Naive thymus-derived CD8-positive, alpha-beta T cell (primary cell): ENCODE data around the gene NINJ2. TPM values are rescaled to one million over a fixed set of nuclear protein-coding genes. Genes with fewer than 3 reads are reported as not detected.

Source experiments
- ATAC-seq, 2 donors: fragments of 150-1000 bp; cut with Tn5 transposase in 1 of 2; sonication (Bioruptor Pico), chemical (Tn5 transposase) in 1 of 2; 1 replicate in 1 of 2; 2 replicates in 1 of 2; pipeline ENCODE4 v1.10.0; 2021; ENCODE audit warnings: mild to moderate bottlenecking in 2 of 2, moderate library complexity in 2 of 2
- POLR2A ChIA-PET: fragments of 350-600 bp; sonication (Branson Sonifier 250); formaldehyde crosslinking; loops from one replicate; lab custom pipeline; 2021; ENCODE audit warnings: antibody characterized with exemption; lab: Charles Lee
- DNase-seq, 10 donors: peaks; one replicate each; pipeline versions ENCODE4 v3.0.0 to v3.0.0-alpha.2; 2020 to 2022
- H3K27ac Mint-ChIP-seq, 10 donors: one replicate each; pipeline ENCODE4 v1.8.0; 2020 to 2022; ENCODE audit warnings: mild to moderate bottlenecking in 10 of 10, mixed read lengths in 10 of 10, moderate library complexity in 4 of 10, inconsistent platforms in 1 of 10
- H3K27me3 Mint-ChIP-seq, 5 donors: one replicate each; pipeline ENCODE4 v1.8.0; 2021 to 2022; ENCODE audit warnings: mixed read lengths in 5 of 5
- H3K36me3 Mint-ChIP-seq, 3 donors: one replicate each; pipeline ENCODE4 v1.8.0; 2020 to 2022; ENCODE audit warnings: mixed read lengths in 3 of 3, mild to moderate bottlenecking in 2 of 3, inconsistent platforms in 1 of 3
- H3K4me1 Mint-ChIP-seq, 4 donors: one replicate each; pipeline ENCODE4 v1.8.0; 2021 to 2022; ENCODE audit warnings: mixed read lengths in 4 of 4
- H3K4me3 Mint-ChIP-seq, 10 donors: one replicate each; pipeline ENCODE4 v1.8.0; 2020 to 2022; ENCODE audit warnings: mild to moderate bottlenecking in 10 of 10, mixed read lengths in 10 of 10, moderate library complexity in 6 of 10, inconsistent platforms in 1 of 10
- H3K9me3 Mint-ChIP-seq, 9 donors: one replicate each; pipeline ENCODE4 v1.8.0; 2020 to 2022; ENCODE audit warnings: mixed read lengths in 9 of 9, mild to moderate bottlenecking in 3 of 9, inconsistent platforms in 1 of 9, moderate library complexity in 1 of 9
- polyA plus RNA-seq, 3 donors: library from polyadenylated mRNA; unstranded; fragments of 300-500 nt; fragmentation: Illumina TruSeq; gene quantifications; one replicate each; pipeline ENCODE4 v1.2.3, GENCODE V29; 2021
- total RNA-seq, 8 experiments: library from RNA in 2 of 8; stranded (reverse) in 2 of 8; gene quantifications; one replicate each; pipeline ENCODE4 v1.2.3 and lab custom pipeline; 2021 to 2026

The NINJ2 gene
- total and polyA plus RNA-seq, 5 experiments from 2014 or later = 0.85 to 5.1 (median 3.9) TPM

DNA sequence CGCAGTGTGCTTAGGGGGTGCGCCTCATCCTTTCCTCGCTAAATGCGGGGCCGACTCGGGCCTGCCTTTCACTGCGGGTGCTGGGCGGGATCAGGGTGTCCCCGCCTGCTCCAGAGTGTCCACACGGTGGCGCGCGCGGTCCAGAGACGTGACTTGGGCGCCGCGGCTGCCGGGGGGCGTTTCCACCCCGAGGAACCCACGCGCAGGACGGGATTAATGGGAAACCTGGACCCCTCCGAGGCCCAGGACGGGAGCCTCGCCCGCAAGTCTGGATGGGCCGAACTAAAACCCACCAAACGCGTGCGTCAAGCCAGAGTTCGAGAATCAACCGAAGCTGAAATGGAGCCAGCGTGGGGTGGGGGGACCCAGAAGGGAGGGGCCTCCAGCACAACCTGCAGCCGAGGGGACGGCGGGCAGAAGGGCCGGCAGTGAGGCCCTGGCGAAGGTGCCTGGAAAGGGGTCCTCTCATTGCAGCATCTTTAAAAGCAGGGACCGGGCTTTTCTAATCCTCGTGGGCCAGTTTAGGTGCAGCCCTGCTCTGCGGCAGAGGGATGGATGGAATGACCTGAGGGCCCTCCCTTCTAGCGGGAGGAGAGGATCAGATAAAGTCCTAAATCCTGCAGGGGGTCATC, 93.3 kb downstream of the NINJ2 start:
- peak; percentile 79 to 91 (median 86) for DNase-seq
- H3K9me3 Mint-ChIP-seq = no peaks in the 10 kb centered on the region
- peak overlapping the region; percentile 67 to 89 (median 84) for H3K4me3 Mint-ChIP-seq
- POLR2A ChIA-PET = interaction anchor here (0.9 to 1.6 kb wide), 4 partner anchors 10 to 182 kb away, joined by 3 to 4 read pairs (median 3); partner anchors contain the start of genes KDM5A and WNK1
- peaks cover 27 to 56% (median 48%) of the 10 kb centered on the region in 4 donors for H3K4me1 Mint-ChIP-seq
- ATAC-seq = peak; percentile 97 to 98
- no peaks in the 10 kb centered on the region for H3K36me3 Mint-ChIP-seq
- H3K27ac Mint-ChIP-seq = peak overlapping the region; percentile 40 to 94 (median 84)
- H3K27me3 Mint-ChIP-seq = no peaks in the 10 kb centered on the region

DNA sequence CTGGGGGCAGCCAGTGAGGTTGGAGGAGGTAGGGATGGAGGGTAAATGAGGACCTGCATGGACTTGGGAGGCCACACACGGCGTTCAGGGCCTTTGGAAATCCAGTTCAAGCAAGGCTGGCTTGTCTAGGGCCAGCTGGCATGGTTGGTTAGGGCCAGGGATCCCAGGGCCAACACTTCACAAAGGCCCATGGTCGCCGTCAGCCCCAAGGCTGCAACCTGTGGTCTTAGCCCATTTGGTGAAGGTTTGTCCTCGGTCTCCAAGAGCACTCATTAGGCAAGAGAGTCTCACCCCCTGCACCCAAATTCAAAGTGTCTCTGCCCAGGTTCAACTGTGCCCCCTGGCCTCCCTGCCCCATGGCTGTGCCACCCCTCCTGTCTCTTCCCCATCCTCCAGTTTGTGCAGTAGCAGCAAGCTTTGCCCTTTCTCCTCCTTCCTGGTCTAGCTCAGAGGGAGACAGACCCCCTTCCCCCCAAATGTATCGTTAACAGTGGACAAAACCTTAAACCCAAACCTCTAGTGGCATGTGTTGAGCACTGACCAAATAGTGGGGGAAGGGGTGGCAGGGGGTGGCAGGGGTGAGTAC, 94.1 kb downstream of the NINJ2 start:
- Mint-ChIP-seq H3K9me3 (no peaks in the 10 kb centered on the region), H3K27me3 (no peaks in the 10 kb centered on the region), H3K4me3 (peak overlapping the region; percentile 67 to 89 (median 84)), H3K36me3 (no peaks in the 10 kb centered on the region), H3K27ac (peak overlapping the region; percentile 40 to 94 (median 84)), H3K4me1 (peaks cover 30 to 61% (median 53%) of the 10 kb centered on the region in 4 donors)
- POLR2A ChIA-PET = interaction anchor here (1.0 to 1.6 kb wide), 3 partner anchors 11 to 183 kb away, joined by 3 to 4 read pairs (median 3); partner anchors contain the start of genes KDM5A and WNK1
- peak in 1 of 10 donors; percentile 56 for DNase-seq
- ATAC-seq = no peak

DNA sequence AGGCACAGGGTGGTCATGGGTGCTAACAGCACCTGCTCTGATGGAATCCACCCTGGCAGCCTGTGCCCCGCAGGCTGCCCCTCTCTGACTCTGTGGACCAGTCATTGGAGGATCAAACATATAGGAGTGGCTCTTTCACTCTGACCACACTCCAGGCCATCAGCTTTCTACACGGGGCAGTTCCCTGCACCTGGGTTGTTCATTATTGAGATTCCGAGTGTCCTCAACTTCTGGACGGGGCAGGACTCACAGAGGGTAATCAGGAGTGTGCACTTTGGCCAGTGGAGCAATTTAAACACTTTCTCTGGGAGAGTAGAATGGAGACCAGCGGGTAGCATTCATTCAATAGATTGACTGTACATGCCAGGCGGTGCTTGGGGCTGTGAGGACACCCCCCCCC, 94.8 kb downstream of the NINJ2 start:
- POLR2A ChIA-PET = interaction anchor here (1.6 kb wide), 1 partner anchor 184 kb away, joined by 4 read pairs; the partner anchor contains the start of gene WNK1
- no peaks in the 10 kb centered on the region for H3K9me3 Mint-ChIP-seq
- H3K4me3 Mint-ChIP-seq = peak overlapping the region in 8 of 10 donors; percentile 5 to 56 (median 32)

DNA sequence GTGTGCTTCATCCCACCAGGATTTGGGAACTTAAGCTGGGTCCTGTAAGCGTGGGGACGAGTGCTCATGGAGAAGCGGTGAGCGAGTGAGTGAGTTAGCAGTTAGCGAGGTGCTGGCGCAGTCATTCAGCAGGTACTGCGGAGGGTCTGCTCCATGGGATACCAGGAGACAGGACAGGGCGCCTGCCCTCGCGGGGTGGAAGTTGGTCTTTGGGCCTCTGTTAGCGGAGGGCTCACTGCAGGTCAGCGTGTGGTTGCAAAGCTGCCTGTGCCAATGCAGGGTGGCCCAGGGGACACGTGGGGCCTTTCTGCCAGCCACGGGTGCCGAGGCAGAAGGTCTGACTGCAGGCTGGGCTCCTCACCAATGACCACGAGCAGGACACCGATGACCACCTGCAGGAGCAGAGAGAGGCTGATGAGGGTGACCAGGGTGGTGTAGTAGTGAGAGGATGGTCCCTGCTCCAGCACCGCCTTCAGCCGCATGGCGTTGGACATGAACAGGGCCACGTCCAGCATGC, 97.6 kb downstream of the NINJ2 start:
- POLR2A ChIA-PET = interaction anchor here (2.5 kb wide), 1 partner anchor 187 kb away, joined by 18 read pairs; the partner anchor contains the start of gene WNK1
- DNase-seq = peak in 1 of 10 donors; percentile 58
- peak overlapping the region in 9 of 10 donors; percentile 69 to 90 (median 80) for H3K4me3 Mint-ChIP-seq

More for the DNA sequence above, 94.8 kb downstream of the NINJ2 start:
- ATAC-seq (no peak), DNase-seq (peak in 1 of 10 donors; percentile 18)
- no peaks in the 10 kb centered on the region for H3K27me3 Mint-ChIP-seq
- H3K36me3 Mint-ChIP-seq = no peaks in the 10 kb centered on the region
- H3K27ac Mint-ChIP-seq = peak overlapping the region in 9 of 10 donors; percentile 3 to 90 (median 71)
- peaks cover 37 to 66% (median 60%) of the 10 kb centered on the region in 4 donors for H3K4me1 Mint-ChIP-seq

DNA sequence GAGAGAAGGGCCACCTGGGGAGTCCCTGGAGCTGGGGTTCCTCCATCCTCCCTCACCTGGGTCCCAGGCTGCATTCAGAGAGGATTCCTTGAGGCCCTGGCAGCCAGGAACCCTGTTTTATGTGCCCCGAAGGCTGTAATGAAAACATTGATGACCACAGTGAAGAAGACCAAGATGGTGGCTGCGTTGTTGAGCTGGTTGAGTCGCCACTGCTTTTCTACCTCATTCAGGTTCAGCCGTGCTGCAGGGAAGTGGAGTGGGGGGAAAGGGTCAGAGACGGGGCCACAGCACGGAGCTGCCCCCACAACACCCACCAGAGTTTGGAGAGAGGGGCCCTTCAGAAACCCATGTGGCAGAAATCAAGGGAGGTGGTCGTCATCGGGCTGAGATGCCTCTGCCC, 98.1 kb downstream of the NINJ2 start:
- Mint-ChIP-seq H3K27me3 (no peaks in the 10 kb centered on the region), H3K9me3 (no peaks in the 10 kb centered on the region), H3K4me3 (peak overlapping the region; percentile 7 to 90 (median 79)), H3K27ac (peak overlapping the region; percentile 57 to 99 (median 95)), H3K36me3 (peaks cover 0 to 4% (median 0%) of the 10 kb centered on the region in 3 donors), H3K4me1 (peaks cover 50 to 94% (median 85%) of the 10 kb centered on the region in 4 donors)
- POLR2A ChIA-PET = interaction anchor here (2.5 kb wide), 1 partner anchor 188 kb away, joined by 18 read pairs; the partner anchor contains the start of gene WNK1
- ATAC-seq (no peak), DNase-seq (peak in 1 of 10 donors; percentile 52)

More for the DNA sequence above, 97.6 kb downstream of the NINJ2 start:
- Mint-ChIP-seq H3K27ac (peak overlapping the region; percentile 75 to 99 (median 94)), H3K9me3 (no peaks in the 10 kb centered on the region), H3K27me3 (no peaks in the 10 kb centered on the region), H3K36me3 (peaks cover 0 to 4% (median 0%) of the 10 kb centered on the region in 3 donors), H3K4me1 (peaks cover 50 to 89% (median 83%) of the 10 kb centered on the region in 4 donors)
- no peak for ATAC-seq

DNA sequence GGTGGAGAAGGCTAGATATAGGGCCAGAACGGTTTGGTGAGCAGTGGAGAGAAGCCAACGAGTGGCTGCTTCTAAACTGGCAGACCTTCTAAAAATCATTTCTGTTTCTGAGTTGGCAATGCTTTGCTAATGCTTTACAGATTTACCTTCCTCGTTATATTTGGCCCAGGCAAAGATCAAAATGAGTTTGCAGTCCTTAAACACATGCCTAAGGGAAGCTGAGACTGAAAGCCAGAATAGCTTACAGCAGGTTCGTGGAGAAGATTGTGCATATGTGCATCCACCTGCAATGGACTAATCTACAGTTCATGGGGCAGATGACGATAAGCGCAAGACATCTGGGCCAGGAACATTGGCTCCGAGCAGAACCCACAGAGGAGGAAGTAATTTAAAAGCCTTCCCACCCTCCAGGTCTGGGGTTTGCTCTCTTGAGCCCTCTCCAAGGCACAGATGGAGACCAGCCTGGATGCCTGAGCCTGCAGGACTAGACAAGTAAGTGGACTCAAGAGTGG, 99.4 kb downstream of the NINJ2 start:
- Mint-ChIP-seq H3K27ac (peak overlapping the region; percentile 94 to 99 (median 96)), H3K36me3 (peaks cover 0 to 6% (median 0%) of the 10 kb centered on the region in 3 donors), H3K27me3 (no peaks in the 10 kb centered on the region), H3K4me1 (peaks cover 49 to 94% (median 84%) of the 10 kb centered on the region in 4 donors), H3K9me3 (no peaks in the 10 kb centered on the region), H3K4me3 (peak overlapping the region; percentile 75 to 95 (median 84))
- ATAC-seq = peak; percentile 23 to 32
- peak in 1 of 10 donors; percentile 48 for DNase-seq
- POLR2A ChIA-PET = interaction anchor here (0.6 to 2.5 kb wide), 10 partner anchors 10 to 1066 kb away, joined by 3 to 18 read pairs (median 4); partner anchors contain the start of genes ERC1, KDM5A, WNK1 and WNT5B

DNA sequence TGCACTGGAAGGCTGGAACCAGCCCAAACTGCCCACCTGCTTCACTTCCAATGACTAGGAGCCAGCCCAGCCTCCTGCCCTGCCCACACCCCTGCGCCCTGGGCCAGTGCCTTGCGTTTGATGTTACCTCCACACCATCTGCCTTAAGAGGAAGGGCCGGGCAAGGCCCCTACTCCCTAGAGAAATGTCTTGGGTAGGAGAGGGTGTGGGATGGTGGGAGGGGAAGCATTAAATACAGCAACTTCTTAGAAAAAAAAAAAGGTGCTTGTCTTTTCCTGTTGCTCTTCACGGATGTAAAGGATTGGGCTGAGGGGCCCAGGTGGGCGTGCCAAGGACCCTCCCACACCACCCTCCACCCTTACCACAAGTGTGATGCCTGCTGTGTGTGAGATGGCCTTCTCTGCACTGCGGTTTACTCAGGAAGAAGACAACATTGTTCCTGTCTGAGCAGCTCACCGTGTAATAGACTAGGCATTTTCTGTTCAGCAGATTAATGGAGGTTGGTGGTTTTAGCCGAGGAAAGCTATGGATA, 99.9 kb downstream of the NINJ2 start:
- no peaks in the 10 kb centered on the region for H3K9me3 Mint-ChIP-seq
- H3K4me3 Mint-ChIP-seq = peak overlapping the region; percentile 75 to 95 (median 84)
- peak overlapping the region; percentile 94 to 99 (median 96) for H3K27ac Mint-ChIP-seq
- peaks cover 0 to 9% (median 0%) of the 10 kb centered on the region in 3 donors for H3K36me3 Mint-ChIP-seq
- POLR2A ChIA-PET = interaction anchor here (0.6 to 2.5 kb wide), 10 partner anchors 9 to 1066 kb away, joined by 3 to 18 read pairs (median 4); partner anchors contain the start of genes ERC1, KDM5A, WNK1 and WNT5B
- DNase-seq (peak in 9 of 10 donors; percentile 42 to 86 (median 65)), ATAC-seq (peak; percentile 89 to 90)
- H3K27me3 Mint-ChIP-seq = no peaks in the 10 kb centered on the region
- peaks cover 48 to 94% (median 82%) of the 10 kb centered on the region in 4 donors for H3K4me1 Mint-ChIP-seq

DNA sequence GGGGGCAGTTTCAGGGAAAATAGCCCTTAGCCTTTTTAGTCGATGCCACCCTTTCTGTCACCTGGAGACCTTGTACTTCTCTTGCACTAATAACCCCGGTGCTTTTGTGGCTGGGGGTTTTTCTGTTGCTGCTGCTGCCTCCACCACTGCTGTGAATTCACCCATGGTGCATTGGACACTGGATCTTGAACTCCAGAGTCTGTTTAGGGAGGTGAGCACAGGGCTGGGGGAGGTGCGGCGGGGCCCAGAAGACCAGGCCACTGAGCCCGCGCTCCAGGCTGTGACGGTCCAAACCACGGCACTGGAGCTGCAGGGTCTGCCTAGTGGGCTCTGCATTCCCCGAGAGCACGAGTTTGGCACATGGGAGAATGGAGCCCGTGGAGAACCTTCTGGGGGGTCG, 100.6 kb downstream of the NINJ2 start:
- ATAC-seq = peak; percentile 16 to 50
- Mint-ChIP-seq H3K4me1 (peaks cover 50 to 90% (median 77%) of the 10 kb centered on the region in 4 donors), H3K36me3 (peaks cover 0 to 9% (median 0%) of the 10 kb centered on the region in 3 donors), H3K9me3 (no peaks in the 10 kb centered on the region), H3K27ac (peak overlapping the region; percentile 94 to 99 (median 96)), H3K27me3 (no peaks in the 10 kb centered on the region), H3K4me3 (peak overlapping the region in 9 of 10 donors; percentile 75 to 95 (median 86))
- POLR2A ChIA-PET = interaction anchor here (1.1 to 2.2 kb wide), 3 partner anchors 11 to 190 kb away, joined by 3 to 9 read pairs (median 4); partner anchors contain the start of gene WNK1
- DNase-seq = peak in 4 of 10 donors; percentile 25 to 57 (median 35)

DNA sequence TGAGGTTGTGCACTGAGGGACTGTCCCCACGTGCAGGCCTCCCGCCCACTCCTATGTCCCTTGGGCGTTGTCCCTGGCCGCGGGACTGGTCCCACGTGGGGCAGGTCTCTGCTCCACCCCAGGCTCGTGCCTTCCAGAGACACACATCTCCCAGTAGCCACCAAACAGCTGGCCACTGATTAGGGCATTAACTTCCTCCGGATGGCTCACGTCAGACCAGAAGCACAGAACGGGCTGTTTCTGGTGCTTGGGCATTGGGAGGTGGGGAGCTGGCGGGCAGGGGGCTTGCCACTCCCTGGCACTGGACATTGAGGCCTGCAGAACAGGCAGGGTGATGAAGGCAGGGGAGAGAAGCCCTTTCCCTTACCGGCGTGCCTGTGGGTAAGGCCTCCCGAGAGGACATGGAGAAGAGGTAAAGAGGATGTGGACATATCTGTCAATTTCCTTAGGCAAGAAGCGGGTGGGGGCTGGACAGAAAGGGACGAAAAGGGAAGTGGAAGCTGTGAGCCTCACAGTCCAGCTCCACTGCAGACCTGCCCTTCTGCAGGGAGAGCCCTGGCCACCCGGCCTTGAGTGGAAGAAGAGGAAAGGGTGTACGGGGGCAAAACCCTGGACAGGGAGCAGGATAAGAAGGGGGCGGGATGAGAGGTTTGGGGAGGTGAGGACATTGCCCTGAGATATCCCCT, 101.2 kb downstream of the NINJ2 start:
- peak overlapping the region; percentile 28 to 90 (median 79) for H3K4me3 Mint-ChIP-seq
- peaks cover 0 to 9% (median 0%) of the 10 kb centered on the region in 3 donors for H3K36me3 Mint-ChIP-seq
- H3K9me3 Mint-ChIP-seq = no peaks in the 10 kb centered on the region
- DNase-seq (peak in 1 of 10 donors; percentile 59), ATAC-seq (no peak)
- POLR2A ChIA-PET = interaction anchor here (0.9 to 2.2 kb wide), 4 partner anchors 11 to 190 kb away, joined by 3 to 9 read pairs (median 4); partner anchors contain the start of genes KDM5A and WNK1
- H3K4me1 Mint-ChIP-seq = peaks cover 48 to 84% (median 73%) of the 10 kb centered on the region in 4 donors
- no peaks in the 10 kb centered on the region for H3K27me3 Mint-ChIP-seq
- H3K27ac Mint-ChIP-seq = peak overlapping the region; percentile 94 to 99 (median 96)

DNA sequence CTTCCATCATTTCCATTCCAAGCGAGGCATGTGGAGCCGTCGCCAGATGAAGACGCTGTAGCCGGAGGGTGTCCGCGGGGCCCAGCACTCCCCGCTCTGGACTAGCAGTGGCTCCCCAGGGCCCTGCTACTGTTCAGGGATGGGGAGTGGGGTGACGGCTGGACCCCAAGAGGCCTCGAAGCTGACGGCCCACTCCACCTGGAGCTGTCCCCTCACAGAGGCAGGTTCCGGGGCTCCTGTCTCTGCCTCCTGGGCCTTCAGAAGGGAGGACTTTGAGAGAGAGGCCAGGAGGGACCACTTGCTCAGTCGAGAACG, 101.9 kb downstream of the NINJ2 start:
- Mint-ChIP-seq H3K4me1 (peaks cover 47 to 77% (median 67%) of the 10 kb centered on the region in 4 donors), H3K27me3 (no peaks in the 10 kb centered on the region), H3K9me3 (no peaks in the 10 kb centered on the region), H3K27ac (peak overlapping the region in 6 of 10 donors; percentile 69 to 96 (median 95)), H3K36me3 (peaks cover 0 to 9% (median 0%) of the 10 kb centered on the region in 3 donors), H3K4me3 (peak overlapping the region in 6 of 10 donors; percentile 7 to 78 (median 41))
- DNase-seq (no peak), ATAC-seq (no peak)
- POLR2A ChIA-PET = interaction anchor here (0.9 to 1.2 kb wide), 2 partner anchors 172 to 191 kb away, joined by 3 to 4 read pairs; partner anchors contain the start of genes KDM5A and WNK1
